IPS-NIHi7 (cell line): ENCODE measurements around the gene VWA3B.
"Not testable (repeated sequence)": the region's sequence is repeated elsewhere in the genome, so short reads cannot be mapped to it uniquely, and the experiment has no call there.

Experiments
- DNase-seq: peaks from one replicate; pipeline ENCODE4 v3.0.0; 2012; ENCODE audit warnings: mixed read lengths; ENCODE audit errors: extremely low spot score

Gene VWA3B

GRCh38 chr2:98134172-98135005 is 47.4 kb downstream of the VWA3B start:
- peak; percentile 56 for DNase-seq

- no peak for DNase-seq
Observed at GRCh38 chr2:98137196-98137595, 50.2 kb downstream of the VWA3B start.

- DNase-seq: not testable (repeated sequence)
Observed at GRCh38 chr2:98138978-98139377, 52.0 kb downstream of the VWA3B start.

GRCh38 chr2:98140210-98140609 is 53.2 kb downstream of the VWA3B start:
- no peak for DNase-seq

- peak; percentile 35 for DNase-seq
Observed at GRCh38 chr2:98142106-98142791, 55.3 kb downstream of the VWA3B start.

GRCh38 chr2:98145070-98145469 is 58.1 kb downstream of the VWA3B start:
- no peak for DNase-seq

GRCh38 chr2:98147900-98148299 is 60.9 kb downstream of the VWA3B start:
- DNase-seq: not testable (repeated sequence)

GRCh38 chr2:98148595-98149332 is 61.8 kb downstream of the VWA3B start:
- DNase-seq: no peak

GRCh38 chr2:98149333-98149697 is 62.3 kb downstream of the VWA3B start:
- DNase-seq: no peak

GRCh38 chr2:98153481-98153880 is 66.5 kb downstream of the VWA3B start:
- no peak for DNase-seq

- no peak for DNase-seq
Observed at GRCh38 chr2:98155291-98155690, 68.3 kb downstream of the VWA3B start.

- DNase-seq: no peak
Observed at GRCh38 chr2:98155716-98156115, 68.7 kb downstream of the VWA3B start.

- no peak for DNase-seq
Observed at GRCh38 chr2:98156304-98156703, 69.3 kb downstream of the VWA3B start.

GRCh38 chr2:98157557-98157956 is 70.6 kb downstream of the VWA3B start:
- peak; percentile 71 for DNase-seq

- no peak for DNase-seq
Observed at GRCh38 chr2:98158305-98158704, 71.3 kb downstream of the VWA3B start.

GRCh38 chr2:98160554-98160953 is 73.6 kb downstream of the VWA3B start:
- DNase-seq: no peak

- no peak for DNase-seq
Observed at GRCh38 chr2:98161186-98161585, 74.2 kb downstream of the VWA3B start.

GRCh38 chr2:98164256-98164655 is 77.3 kb downstream of the VWA3B start:
- DNase-seq: no peak

GRCh38 chr2:98165516-98166071 is 78.6 kb downstream of the VWA3B start:
- no peak for DNase-seq

- no peak for DNase-seq
Observed at GRCh38 chr2:98167916-98168315, 80.9 kb downstream of the VWA3B start.

- no peak for DNase-seq
Observed at GRCh38 chr2:98170076-98170475, 83.1 kb downstream of the VWA3B start.

- no peak for DNase-seq
Observed at GRCh38 chr2:98172150-98172765, 85.3 kb downstream of the VWA3B start.
